Endodermal cell (in vitro differentiated cells): ENCODE data around the gene ATP10D. TPM values are rescaled to one million over a fixed set of nuclear protein-coding genes. Genes with fewer than 3 reads are reported as not detected.

Source experiments
- DNase-seq: peaks from one replicate; pipeline ENCODE4 v3.0.0-alpha.2; 2017
- H3K27ac ChIP-seq: 2 replicates; pipeline ENCODE4 v1.5.1; 2013; ENCODE audit warnings: mild to moderate bottlenecking, low read depth, low read length, moderate library complexity
- H3K27me3 ChIP-seq: 2 replicates; pipeline ENCODE4 v1.6.1; 2013; ENCODE audit warnings: mild to moderate bottlenecking, low read length, moderate library complexity; ENCODE audit not compliant: insufficient read depth, control insufficient read depth, poor library complexity, severe bottlenecking
- H3K36me3 ChIP-seq: 2 replicates; pipeline ENCODE4 v1.7.0; 2013; ENCODE audit warnings: mild to moderate bottlenecking, low read length, moderate library complexity; ENCODE audit not compliant: control insufficient read depth, insufficient read depth
- H3K4me1 ChIP-seq: one replicate; pipeline ENCODE4 v1.7.0; 2013; ENCODE audit warnings: low read length; ENCODE audit not compliant: control insufficient read depth, insufficient read depth
- H3K4me3 ChIP-seq: 2 replicates; pipeline ENCODE4 v1.5.1; 2013; ENCODE audit warnings: mild to moderate bottlenecking, low read length, moderate library complexity
- H3K9ac ChIP-seq: 2 replicates; pipeline ENCODE4 v1.6.1; 2013; ENCODE audit warnings: mild to moderate bottlenecking, low read length, moderate library complexity; ENCODE audit not compliant: poor library complexity, severe bottlenecking; ENCODE audit errors: extremely low read depth
- H3K9me3 ChIP-seq: 2 replicates; pipeline ENCODE4 v1.6.1; 2013; ENCODE audit warnings: mild to moderate bottlenecking, low read length, moderate library complexity; ENCODE audit not compliant: control insufficient read depth
- H3K27ac Mint-ChIP-seq: 2 replicates; pipeline ENCODE4 v1.8.0; 2020; ENCODE audit warnings: mixed read lengths
- H3K27me3 Mint-ChIP-seq: 2 replicates; pipeline ENCODE4 v1.8.0; 2021; ENCODE audit warnings: mild to moderate bottlenecking, mixed read lengths; ENCODE audit not compliant: insufficient read depth
- H3K36me3 Mint-ChIP-seq: 2 replicates; pipeline ENCODE4 v1.8.0; 2020; ENCODE audit warnings: low read depth, mixed read lengths
- H3K4me1 Mint-ChIP-seq: 2 replicates; pipeline ENCODE4 v1.8.0; 2020; ENCODE audit warnings: mixed read lengths
- H3K4me3 Mint-ChIP-seq: 2 replicates; pipeline ENCODE4 v1.8.0; 2020; ENCODE audit warnings: mild to moderate bottlenecking, moderate library complexity, mixed read lengths
- H3K9me3 Mint-ChIP-seq: 2 replicates; pipeline ENCODE4 v1.8.0; 2020; ENCODE audit warnings: mild to moderate bottlenecking, mixed read lengths
- WGBS, 2 experiments: methylation state at CpG; one replicate each; pipeline versions ENCODE4 v1.1.5 to v1.1.7; 2013; ENCODE audit warnings: missing lambda C conversion rate in 2 of 2, mixed read lengths in 1 of 2; ENCODE audit not compliant: insufficient coverage in 1 of 2, insufficient read length in 1 of 2; 5-methylcytosine and 5-hydroxymethylcytosine counted together
- total RNA-seq, 2 donors: library from RNA; stranded (reverse); fragmentation: NEBNext Ultra II Directional in 1 of 2; extraction: Animal tissue kit (Norgen Biotek cat#: 25700) in 1 of 2; gene quantifications; 2 replicates in 1 of 2; 3 replicates in 1 of 2; pipeline ENCODE4 v1.2.1, GENCODE V29; 2021
- TF ChIP-seq, protein P1 (sequence below): fragments of 200-600 bp; sonication (generic); conservative IDR thresholded peaks from 2 replicates; pipeline ENCODE4 v1.5.0; 2021; ENCODE audit warnings: antibody characterized with exemption, mild to moderate bottlenecking

The ATP10D gene
- total RNA-seq, 2 donors from 2014 or later, result 0.27 to 1.1 TPM

GRCh38 chr4:47473141-47473750, 11.8 kb upstream of the ATP10D start:
- H3K4me3 Mint-ChIP-seq, result no peak overlapping the region
- H3K9me3 Mint-ChIP-seq, result no peaks in the 10 kb centered on the region
- TF ChIP-seq, protein P1, sequence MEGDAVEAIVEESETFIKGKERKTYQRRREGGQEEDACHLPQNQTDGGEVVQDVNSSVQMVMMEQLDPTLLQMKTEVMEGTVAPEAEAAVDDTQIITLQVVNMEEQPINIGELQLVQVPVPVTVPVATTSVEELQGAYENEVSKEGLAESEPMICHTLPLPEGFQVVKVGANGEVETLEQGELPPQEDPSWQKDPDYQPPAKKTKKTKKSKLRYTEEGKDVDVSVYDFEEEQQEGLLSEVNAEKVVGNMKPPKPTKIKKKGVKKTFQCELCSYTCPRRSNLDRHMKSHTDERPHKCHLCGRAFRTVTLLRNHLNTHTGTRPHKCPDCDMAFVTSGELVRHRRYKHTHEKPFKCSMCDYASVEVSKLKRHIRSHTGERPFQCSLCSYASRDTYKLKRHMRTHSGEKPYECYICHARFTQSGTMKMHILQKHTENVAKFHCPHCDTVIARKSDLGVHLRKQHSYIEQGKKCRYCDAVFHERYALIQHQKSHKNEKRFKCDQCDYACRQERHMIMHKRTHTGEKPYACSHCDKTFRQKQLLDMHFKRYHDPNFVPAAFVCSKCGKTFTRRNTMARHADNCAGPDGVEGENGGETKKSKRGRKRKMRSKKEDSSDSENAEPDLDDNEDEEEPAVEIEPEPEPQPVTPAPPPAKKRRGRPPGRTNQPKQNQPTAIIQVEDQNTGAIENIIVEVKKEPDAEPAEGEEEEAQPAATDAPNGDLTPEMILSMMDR, result no peak
- Histone ChIP-seq H3K27ac (no peak overlapping the region), H3K27me3 (no peaks in the 10 kb centered on the region), H3K4me3 (no peak overlapping the region), H3K36me3 (no peaks in the 10 kb centered on the region), H3K4me1 (no peaks in the 10 kb centered on the region), H3K9ac (no peak overlapping the region), H3K9me3 (no peaks in the 10 kb centered on the region)
- H3K27ac Mint-ChIP-seq, result no peak overlapping the region
- 91 to 92% methylated on average over 3 of the region's 3 CpGs for WGBS, 2 experiments
- H3K4me1 Mint-ChIP-seq, result peaks cover 2% of the 10 kb centered on the region
- no peaks in the 10 kb centered on the region for H3K36me3 Mint-ChIP-seq
- DNase-seq, result no peak
- H3K27me3 Mint-ChIP-seq, result no peaks in the 10 kb centered on the region

DNA sequence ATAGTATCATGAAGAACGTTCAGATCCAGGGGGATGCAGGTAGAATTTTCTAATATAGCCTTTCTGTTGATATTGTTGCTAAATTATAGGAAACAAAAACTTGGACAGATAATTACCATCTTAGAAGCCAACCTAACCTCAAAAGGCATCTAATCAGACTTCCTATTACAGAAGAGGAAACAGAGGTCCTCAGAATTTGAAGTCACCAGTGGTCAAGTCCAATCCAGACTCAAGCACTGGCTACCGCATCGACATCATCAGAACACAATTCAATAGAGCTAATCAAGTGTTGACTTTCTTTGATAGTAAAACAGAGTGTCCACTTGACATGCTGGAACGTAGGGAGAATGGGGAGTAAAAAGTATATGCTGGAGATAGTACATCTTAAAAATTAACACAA, 10.3 kb upstream of the ATP10D start:
- TF ChIP-seq, protein P1, result no peak
- 60 to 91% methylated on average over 1 to 3 of the region's 4 CpGs for WGBS, 2 experiments
- no peaks in the 10 kb centered on the region for H3K9me3 ChIP-seq
- H3K27me3 ChIP-seq, result no peaks in the 10 kb centered on the region
- no peak overlapping the region for H3K27ac ChIP-seq
- no peak for DNase-seq
- Mint-ChIP-seq H3K9me3 (no peaks in the 10 kb centered on the region), H3K27me3 (no peaks in the 10 kb centered on the region), H3K27ac (no peak overlapping the region), H3K4me3 (no peak overlapping the region), H3K4me1 (peaks cover 2% of the 10 kb centered on the region), H3K36me3 (no peaks in the 10 kb centered on the region)
- no peaks in the 10 kb centered on the region for H3K4me1 ChIP-seq
- no peaks in the 10 kb centered on the region for H3K36me3 ChIP-seq
- no peak overlapping the region for H3K4me3 ChIP-seq
- no peak overlapping the region for H3K9ac ChIP-seq

GRCh38 chr4:47475411-47475810, 9.7 kb upstream of the ATP10D start:
- H3K4me3 ChIP-seq, result no peak overlapping the region
- H3K27ac ChIP-seq, result no peak overlapping the region
- Mint-ChIP-seq H3K9me3 (no peaks in the 10 kb centered on the region), H3K36me3 (no peaks in the 10 kb centered on the region), H3K27me3 (no peaks in the 10 kb centered on the region), H3K4me1 (peaks cover 2% of the 10 kb centered on the region), H3K27ac (no peak overlapping the region), H3K4me3 (no peak overlapping the region)
- H3K9me3 ChIP-seq, result no peaks in the 10 kb centered on the region
- WGBS, 2 experiments, result 91 to 100% methylated on average over 1 of the region's 1 CpG
- TF ChIP-seq, protein P1, result no peak
- H3K27me3 ChIP-seq, result no peaks in the 10 kb centered on the region
- no peaks in the 10 kb centered on the region for H3K4me1 ChIP-seq
- DNase-seq, result no peak
- no peaks in the 10 kb centered on the region for H3K36me3 ChIP-seq
- H3K9ac ChIP-seq, result no peak overlapping the region
